Testis (tissue), 2 donors: ENCODE data around the gene SSBP2.

ENCODE experiments used
- POLR2A ChIP-seq: fragments of 450-650 bp; IDR thresholded peaks from one replicate; pipeline ENCODE4 v1.6.1; 2017; ENCODE audit warnings: antibody characterized with exemption, mild to moderate bottlenecking, moderate library complexity
- TF ChIP-seq, protein P1 (sequence below), 3 experiments: fragments of 450-650 bp in 2 of 3; fragments of 200-600 bp in 1 of 3; sonication (generic) in 1 of 3; IDR thresholded peaks; one replicate each; pipeline ENCODE4 v1.5.1; 2016 to 2019; ENCODE audit warnings: antibody characterized with exemption in 3 of 3, mild to moderate bottlenecking in 2 of 3, moderate library complexity in 1 of 3

DNA sequence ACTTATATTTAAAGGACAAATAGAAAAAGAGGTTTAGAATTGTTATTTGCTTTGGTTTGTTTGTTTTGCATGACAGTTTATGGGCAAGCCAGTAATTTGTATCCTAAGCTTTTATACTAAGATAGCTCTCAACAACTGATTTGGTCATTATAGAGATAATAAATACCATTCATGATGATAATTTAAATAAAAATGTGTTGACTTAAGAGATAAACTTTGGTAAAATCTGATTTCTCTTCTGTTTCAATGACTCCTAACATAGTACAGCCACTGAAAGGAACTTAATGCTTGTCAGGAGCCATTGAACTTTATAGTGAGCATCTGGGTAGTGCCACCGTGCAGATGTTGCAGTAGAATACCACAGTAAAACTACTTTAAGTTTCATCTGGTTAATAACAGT lies 196.2 kb downstream of the SSBP2 start:
- TF ChIP-seq, protein P1, sequence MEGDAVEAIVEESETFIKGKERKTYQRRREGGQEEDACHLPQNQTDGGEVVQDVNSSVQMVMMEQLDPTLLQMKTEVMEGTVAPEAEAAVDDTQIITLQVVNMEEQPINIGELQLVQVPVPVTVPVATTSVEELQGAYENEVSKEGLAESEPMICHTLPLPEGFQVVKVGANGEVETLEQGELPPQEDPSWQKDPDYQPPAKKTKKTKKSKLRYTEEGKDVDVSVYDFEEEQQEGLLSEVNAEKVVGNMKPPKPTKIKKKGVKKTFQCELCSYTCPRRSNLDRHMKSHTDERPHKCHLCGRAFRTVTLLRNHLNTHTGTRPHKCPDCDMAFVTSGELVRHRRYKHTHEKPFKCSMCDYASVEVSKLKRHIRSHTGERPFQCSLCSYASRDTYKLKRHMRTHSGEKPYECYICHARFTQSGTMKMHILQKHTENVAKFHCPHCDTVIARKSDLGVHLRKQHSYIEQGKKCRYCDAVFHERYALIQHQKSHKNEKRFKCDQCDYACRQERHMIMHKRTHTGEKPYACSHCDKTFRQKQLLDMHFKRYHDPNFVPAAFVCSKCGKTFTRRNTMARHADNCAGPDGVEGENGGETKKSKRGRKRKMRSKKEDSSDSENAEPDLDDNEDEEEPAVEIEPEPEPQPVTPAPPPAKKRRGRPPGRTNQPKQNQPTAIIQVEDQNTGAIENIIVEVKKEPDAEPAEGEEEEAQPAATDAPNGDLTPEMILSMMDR (IDR thresholded peaks at IDR 0.05), result no peak
- no peak for TF ChIP-seq POLR2A
